GM12878 (cell line): ENCODE measurements around the gene SPAG6. TPM values are rescaled to one million over a fixed set of nuclear protein-coding genes. Genes with fewer than 3 reads are reported as not detected.

Experiments
- ATAC-seq: fragments of 200-7000 bp; cut with Tn5 transposase; 3 replicates; pipeline ENCODE4 v1.9.1; 2020; ENCODE audit warnings: mild to moderate bottlenecking, moderate library complexity
- Bru-seq: library from RNA; stranded (reverse); fragments of 400-500 nt; gene quantifications from one replicate; lab custom pipeline; 2021; lab: Mats Ljungman, UMichigan
- BruChase-seq, 2 experiments: library from RNA; stranded (reverse); fragments of 400-500 nt; gene quantifications; one replicate each; lab custom pipeline; 2021; lab: Mats Ljungman, UMichigan
- BruUV-seq: library from RNA; stranded (reverse); fragments of 400-500 nt; replicated peaks from 2 replicates; lab custom pipeline; 2021; lab: Mats Ljungman, UMichigan
- CTCF ChIA-PET: fragments of 300-600 bp; sonication (Branson Sonifier 250); formaldehyde crosslinking; extraction: SDS; loops from one replicate; lab custom pipeline; 2021; ENCODE audit warnings: inconsistent platforms; lab: Yijun Ruan, JAX
- POLR2A ChIA-PET: fragments of 350-600 bp; formaldehyde crosslinking; extraction: SDS; loops from one replicate; lab custom pipeline; 2021; ENCODE audit warnings: inconsistent platforms; lab: Charles Lee
- RAD21 ChIA-PET: fragments of 300-600 bp; sonication (Branson Sonifier 250); formaldehyde crosslinking; loops from one replicate; lab custom pipeline; 2023; ENCODE audit warnings: antibody characterized with exemption; ENCODE audit not compliant: unreplicated experiment; lab: Charles Lee
- SMC1A ChIA-PET: fragments of 300-600 bp; sonication (Branson Sonifier 250); formaldehyde crosslinking; loops from one replicate; lab custom pipeline; 2023; ENCODE audit not compliant: unreplicated experiment, uncharacterized antibody; lab: Charles Lee
- DNase-seq: peaks from one replicate; pipeline ENCODE4 v3.0.0-alpha.2; 2011; ENCODE audit warnings: low read depth, low spot score
- FAIRE-seq: peaks from 3 replicates; lab custom pipeline; 2011; peaks lifted over from hg19 to GRCh38; lab: Jason Lieb, UNC
- H2AFZ ChIP-seq: 2 replicates; pipeline ENCODE4 v1.6.0; 2011; ENCODE audit warnings: low read depth, low read length, control low read depth; ENCODE audit not compliant: control insufficient read depth
- H3K27ac ChIP-seq: 2 replicates; pipeline ENCODE4 v1.5.1; 2011; ENCODE audit warnings: control low read depth; ENCODE audit not compliant: control insufficient read depth, insufficient read depth
- H3K27me3 ChIP-seq, 2 experiments: replicated peaks in 1 of 2; 2 replicates each; pipeline versions ENCODE4 v1.6.0 to v1.6.1; 2011; ENCODE audit warnings: low read length in 1 of 2; ENCODE audit not compliant: control insufficient read depth in 2 of 2, insufficient read depth in 2 of 2
- H3K36me3 ChIP-seq, 2 experiments: 2 replicates each; pipeline ENCODE4 v1.5.1; 2011; ENCODE audit warnings: low read length in 1 of 2; ENCODE audit not compliant: control insufficient read depth in 2 of 2, insufficient read depth in 2 of 2
- H3K4me1 ChIP-seq: 2 replicates; pipeline ENCODE4 v1.6.1; 2011; ENCODE audit warnings: mild to moderate bottlenecking, low read length, moderate library complexity, mixed read lengths; ENCODE audit not compliant: control insufficient read depth, insufficient read depth
- H3K4me2 ChIP-seq: 2 replicates; pipeline ENCODE4 v1.6.0; 2011; ENCODE audit warnings: control low read depth; ENCODE audit not compliant: control insufficient read depth, insufficient read depth
- H3K4me3 ChIP-seq: fragments of 200-600 bp; sonication (generic); 2 replicates; pipeline ENCODE4 v1.5.1; 2016
- H3K79me2 ChIP-seq: 2 replicates; pipeline ENCODE4 v1.6.0; 2011; ENCODE audit warnings: low read length; ENCODE audit not compliant: control insufficient read depth, insufficient read depth
- H3K9ac ChIP-seq: 2 replicates; pipeline ENCODE4 v1.8.0; 2011; ENCODE audit warnings: low read length, control low read depth, mixed read lengths; ENCODE audit not compliant: control insufficient read depth, insufficient read depth
- H3K9me3 ChIP-seq: replicated peaks from 3 replicates; pipeline ENCODE4 v1.5.1; 2011; ENCODE audit warnings: mild to moderate bottlenecking, low read length; ENCODE audit not compliant: control insufficient read depth, insufficient read depth
- H4K20me1 ChIP-seq: 2 replicates; pipeline ENCODE4 v1.6.0; 2011; ENCODE audit not compliant: control insufficient read depth, insufficient read depth
- CREB1 ChIP-seq: IDR thresholded peaks from 2 replicates; pipeline ENCODE4 v1.6.1; 2012; ENCODE audit warnings: low read depth, mild to moderate bottlenecking, inconsistent platforms
- CREM ChIP-seq: IDR thresholded peaks from 2 replicates; pipeline ENCODE4 v1.6.1; 2014; ENCODE audit warnings: antibody characterized with exemption, low read depth
- GABPA ChIP-seq: IDR thresholded peaks from 2 replicates; pipeline ENCODE4 v1.6.1; 2014; ENCODE audit warnings: antibody characterized with exemption, low read depth, mild to moderate bottlenecking, inconsistent platforms
- SMARCA5 ChIP-seq: fragments of 450-650 bp; IDR thresholded peaks from 2 replicates; pipeline ENCODE4 v1.6.1; 2017; ENCODE audit warnings: mild to moderate bottlenecking
- TBL1XR1 ChIP-seq: IDR thresholded peaks from 2 replicates; pipeline ENCODE4 v1.6.1; 2012; ENCODE audit warnings: low read depth, low read length, improper control_type of control experiment
- WGBS: methylation state at CpG from one replicate; pipeline ENCODE4 v1.1.6; 2016; ENCODE audit warnings: low lambda C conversion rate; ENCODE audit not compliant: insufficient replicate concordance, insufficient coverage; ENCODE audit errors: missing lambda C conversion rate; 5-methylcytosine and 5-hydroxymethylcytosine counted together
- in situ Hi-C: fragments of 300-500 bp; cut with MboI; formaldehyde crosslinking; loops from 9 replicates; pipeline ENCODE4 v1.14.3; 2018; ENCODE audit warnings: mixed read lengths
- intact Hi-C: fragments of 100-400 bp; cut with micrococcal nuclease; formaldehyde crosslinking; loops from one replicate; pipeline ENCODE4 v1.14.2; 2022; ENCODE audit not compliant: unreplicated experiment
- long read RNA-seq, 2 experiments: library from polyadenylated mRNA; unstranded; transcript quantifications; one replicate each; pipeline ENCODE4 v2.0.0, GENCODE V29; 2019 to 2020
- polyA minus RNA-seq, 3 experiments: library from RNA; depleted of rRNA, polyadenylated mRNA; stranded (reverse); fragments of >200 nt; gene quantifications; 2 replicates each; pipeline ENCODE4 v1.2.3, GENCODE V29; 2011
- polyA plus RNA-seq, 11 experiments: library from polyadenylated mRNA; depleted of rRNA in 4 of 11; unstranded in 6 of 11; stranded (reverse) in 5 of 11; fragments of >200 nt; fragmentation: Nextera tagmentation in 4 of 11; fragmentation: Illumina TruSeq in 1 of 11; extraction: Ambion mirVana in 4 of 11; extraction: Trizol in 1 of 11; gene quantifications; 1 replicate in 1 of 11; 2 replicates in 10 of 11; pipeline versions ENCODE4 v1.2.1 to v1.2.3, GENCODE V29; 2011 to 2016; ENCODE audit warnings: inconsistent platforms in 2 of 11, missing spikeins in 2 of 11, low read depth in 1 of 11
- total RNA-seq, 4 experiments: library from RNA; depleted of rRNA in 3 of 4; stranded (reverse); fragments of >200 nt in 3 of 4; fragmentation: Illumina TruSeq in 1 of 4; extraction: Trizol in 1 of 4; gene quantifications; 2 replicates each; pipeline versions ENCODE4 v1.2.1 to v1.2.3, GENCODE V29; 2013 to 2021
- TF ChIP-seq, protein P1 (sequence below): fragments of 450-650 bp; IDR thresholded peaks from 2 replicates; pipeline ENCODE4 v1.6.1; 2017; ENCODE audit warnings: mild to moderate bottlenecking, moderate library complexity

Gene SPAG6
- total RNA-seq (2013; cell fraction: nucleolus; rRNA removed), result 0.21 and 0.49 TPM in 2 replicates
- total RNA-seq (2014; rRNA removed) (0.27 and 0.51 TPM in 2 replicates), total RNA-seq (2014; rRNA removed; fragmentation: Illumina TruSeq; extraction: Trizol) (0.40 and 0.60 TPM in 2 replicates), total RNA-seq (2021) (0.21 and 0.36 TPM in 2 replicates), polyA plus RNA-seq (2011; rRNA removed) (0.34 and 0.71 TPM in 2 replicates), polyA plus RNA-seq (2014; fragmentation: Illumina TruSeq; extraction: Trizol) (0.53 and 0.95 TPM in 2 replicates), polyA plus RNA-seq (2014; fragmentation: Nextera tagmentation; extraction: Ambion mirVana) (under 1 TPM; 0.13 to 0.26 TPM), polyA plus RNA-seq (2014; rRNA removed) (0.65 and 0.99 TPM in 2 replicates), polyA plus RNA-seq (2016; fragmentation: Nextera tagmentation; extraction: Ambion mirVana) (under 1 TPM in 1 of 2 experiments, not detected in 1; 0.43 TPM), polyA minus RNA-seq (2011; rRNA and poly(A)+ RNA removed) (0.21 and 0.22 TPM in 2 replicates), Bru-seq, nascent RNA (percentile 26 among the genes with signal in this experiment), BruChase-seq, experiment 1, labeled RNA remaining after a 6-hour chase (percentile 17 among the genes with signal in this experiment), BruChase-seq, experiment 2, labeled RNA remaining after a 2-hour chase (percentile 27 among the genes with signal in this experiment)
- 0.10 TPM for polyA plus RNA-seq (2011; ENCODE audit: low read depth)
- polyA plus RNA-seq (2011; cell fraction: cytosol; rRNA removed), result 0.16 and 0.25 TPM in 2 replicates
- polyA plus RNA-seq (2011; cell fraction: nucleus; rRNA removed), result 0.30 and 0.38 TPM in 2 replicates
- 0.21 and 0.24 TPM in 2 replicates for polyA plus RNA-seq (2012)
- not detected in 2 replicates for polyA minus RNA-seq (2011; cell fraction: cytosol; rRNA and poly(A)+ RNA removed)
- polyA minus RNA-seq (2011; cell fraction: nucleus; rRNA and poly(A)+ RNA removed), result 0.36 TPM in 1 of 2 replicates, not detected in the other
- long read RNA-seq, experiment 1, result 0 reads
- long read RNA-seq, experiment 2, partial matches to known transcripts, result 1 of 11 reads
- long read RNA-seq, experiment 2, other reads (novel, unspliced or antisense), result 9 of 11 reads

DNA sequence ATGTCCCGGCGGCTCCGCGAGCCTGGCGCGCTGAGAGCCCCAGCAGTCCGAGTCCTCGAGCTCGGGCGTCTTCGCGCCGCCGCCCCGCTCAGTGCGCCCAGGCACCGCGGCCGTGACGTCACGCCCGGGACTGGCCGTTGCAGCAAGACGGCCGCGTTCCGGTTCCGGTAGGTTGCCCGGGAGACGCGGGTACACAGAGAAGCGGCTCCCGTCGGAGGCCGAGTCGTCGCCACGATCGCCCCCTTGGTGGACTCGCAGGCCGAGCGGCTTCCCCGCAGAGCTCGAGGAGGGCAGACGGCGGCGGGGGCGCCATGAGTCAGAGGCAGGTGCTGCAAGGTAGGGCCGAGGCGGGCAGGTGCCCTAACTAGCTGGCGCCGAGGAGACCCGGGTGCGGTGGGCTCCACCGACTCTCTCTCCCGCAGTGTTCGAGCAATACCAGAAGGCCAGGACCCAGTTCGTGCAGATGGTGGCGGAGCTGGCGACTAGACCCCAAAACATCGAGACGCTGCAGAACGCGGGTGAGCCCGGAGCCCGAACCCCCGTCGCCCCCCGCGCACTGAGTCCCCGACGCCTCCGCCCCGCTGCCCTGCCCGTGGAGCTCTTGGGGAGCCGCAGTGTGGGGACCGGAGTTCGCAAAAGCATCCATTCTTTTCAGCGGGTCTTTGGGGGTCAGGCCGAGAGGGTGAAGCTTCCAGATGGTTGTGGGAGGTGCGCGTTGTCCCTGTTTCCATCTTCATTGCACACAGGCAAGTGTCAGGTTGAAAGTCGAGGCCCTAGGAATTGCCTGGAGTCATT lies at the start of gene SPAG6:
TSS of gene SPAG6 (plus strand) at position 196 of the 795 bp plus-strand sequence. CDS start at position 312, 116 bp downstream.
- H3K9me3 ChIP-seq, result peaks cover 4% of the 10 kb centered on the region; the same call in 1 of the 3 replicates
- ChIA-PET SMC1A (interaction anchor here (0.7 kb wide), 1 partner anchor 29 kb away, joined by 3 read pairs; no protein-coding TSS in a partner anchor), RAD21 (interaction anchor here (1.5 kb wide), 1 partner anchor 21 kb away, joined by 4 read pairs; no protein-coding TSS in a partner anchor), CTCF (no interaction called here), POLR2A (no interaction called here)
- DNase-seq (no peak), ATAC-seq (no peak), FAIRE-seq (no peak)
- H3K4me3 ChIP-seq, result peak within 1 kb of the TSS; percentile 47; the same call in 1 of the 2 replicates
- no peaks in the 10 kb centered on the region for H4K20me1 ChIP-seq
- intact Hi-C loops (no loop called here), in situ Hi-C loops (no loop called here)
- H3K27ac ChIP-seq, result no peak within 1 kb of the TSS
- peaks cover 5 to 8% of the 10 kb centered on the region in 2 experiments; a peak in 3 of 4 replicates for H3K27me3 ChIP-seq
- no peaks in the 10 kb centered on the region for H3K36me3 ChIP-seq
- TF ChIP-seq CREB1 (peak; percentile 76), CREM (peak; percentile 73), TBL1XR1 (no peak), SMARCA5 (no peak), GABPA (peak; percentile 58; the same call in 1 of the 2 replicates)
- TF ChIP-seq, protein P1, sequence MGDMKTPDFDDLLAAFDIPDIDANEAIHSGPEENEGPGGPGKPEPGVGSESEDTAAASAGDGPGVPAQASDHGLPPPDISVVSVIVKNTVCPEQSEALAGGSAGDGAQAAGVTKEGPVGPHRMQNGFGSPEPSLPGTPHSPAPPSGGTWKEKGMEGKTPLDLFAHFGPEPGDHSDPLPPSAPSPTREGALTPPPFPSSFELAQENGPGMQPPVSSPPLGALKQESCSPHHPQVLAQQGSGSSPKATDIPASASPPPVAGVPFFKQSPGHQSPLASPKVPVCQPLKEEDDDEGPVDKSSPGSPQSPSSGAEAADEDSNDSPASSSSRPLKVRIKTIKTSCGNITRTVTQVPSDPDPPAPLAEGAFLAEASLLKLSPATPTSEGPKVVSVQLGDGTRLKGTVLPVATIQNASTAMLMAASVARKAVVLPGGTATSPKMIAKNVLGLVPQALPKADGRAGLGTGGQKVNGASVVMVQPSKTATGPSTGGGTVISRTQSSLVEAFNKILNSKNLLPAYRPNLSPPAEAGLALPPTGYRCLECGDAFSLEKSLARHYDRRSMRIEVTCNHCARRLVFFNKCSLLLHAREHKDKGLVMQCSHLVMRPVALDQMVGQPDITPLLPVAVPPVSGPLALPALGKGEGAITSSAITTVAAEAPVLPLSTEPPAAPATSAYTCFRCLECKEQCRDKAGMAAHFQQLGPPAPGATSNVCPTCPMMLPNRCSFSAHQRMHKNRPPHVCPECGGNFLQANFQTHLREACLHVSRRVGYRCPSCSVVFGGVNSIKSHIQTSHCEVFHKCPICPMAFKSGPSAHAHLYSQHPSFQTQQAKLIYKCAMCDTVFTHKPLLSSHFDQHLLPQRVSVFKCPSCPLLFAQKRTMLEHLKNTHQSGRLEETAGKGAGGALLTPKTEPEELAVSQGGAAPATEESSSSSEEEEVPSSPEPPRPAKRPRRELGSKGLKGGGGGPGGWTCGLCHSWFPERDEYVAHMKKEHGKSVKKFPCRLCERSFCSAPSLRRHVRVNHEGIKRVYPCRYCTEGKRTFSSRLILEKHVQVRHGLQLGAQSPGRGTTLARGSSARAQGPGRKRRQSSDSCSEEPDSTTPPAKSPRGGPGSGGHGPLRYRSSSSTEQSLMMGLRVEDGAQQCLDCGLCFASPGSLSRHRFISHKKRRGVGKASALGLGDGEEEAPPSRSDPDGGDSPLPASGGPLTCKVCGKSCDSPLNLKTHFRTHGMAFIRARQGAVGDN, result 0 out of 2 replicates have a peak, but pooled peaks have one; percentile 28
- no TSS peak for BruUV-seq
- H2AFZ ChIP-seq, result no peak within 1 kb of the TSS; the same call in 1 of the 2 replicates
- WGBS, result 49% methylated on average over 65 of the region's 83 CpGs
- H3K79me2 ChIP-seq, result no peaks in the 10 kb centered on the region
- H3K9ac ChIP-seq, result no peak within 1 kb of the TSS
- H3K4me1 ChIP-seq, result peaks cover 11% of the 10 kb centered on the region; the same call in 1 of the 2 replicates
- peak within 1 kb of the TSS; percentile 31 for H3K4me2 ChIP-seq
